OCI-LY1 (cell line): ENCODE measurements around the gene PAH.

Source experiments
- CTCF ChIP-seq: fragments of 200-600 bp; sonication (generic), shearing (Covaris generic); IDR thresholded peaks from 2 replicates; pipeline ENCODE4 v1.5.1; 2017; ENCODE audit warnings: mild to moderate bottlenecking, antibody characterized with exemption, low read length, moderate library complexity, mixed read lengths
- EZH2 ChIP-seq: fragments of 200-600 bp; sonication (generic), shearing (Covaris generic); IDR thresholded peaks from 2 replicates; pipeline ENCODE4 v1.8.0; 2017; ENCODE audit warnings: borderline replicate concordance, mixed run types, mild to moderate bottlenecking, antibody characterized with exemption, low read length, moderate library complexity, mixed read lengths

- TF ChIP-seq CTCF = no peak
- no peak for TF ChIP-seq EZH2
These were observed 25.3 kb downstream of the PAH start for GRCh38 chr12:102891756-102892155.
